ENCODE measurements around the gene LACRT.

GRCh38 chr12:54634795-54635194 lies at the start of gene LACRT:
- TF ChIP-seq CTCF (IDR thresholded peaks at IDR 0.05; ENCODE audit: extremely low read depth in 1 of 2, insufficient read depth in 1 of 2, low read depth in 1 of 2, low read length in 2 of 2) (no peak), EZH2 (IDR thresholded peaks at IDR 0.05; ENCODE audit: borderline replicate concordance, low read depth, low read length, severe bottlenecking) (no peak), POLR2AphosphoS5 (IDR thresholded peaks at IDR 0.05; ENCODE audit: insufficient read depth, low read depth, low read length) (no peak), POLR2A (IDR thresholded peaks at IDR 0.05; ENCODE audit: low read depth, low read length) (no peak), MAX (IDR thresholded peaks at IDR 0.05; ENCODE audit: insufficient read depth, insufficient read length) (no peak), MYC (IDR thresholded peaks at IDR 0.05; ENCODE audit: low read depth, low read length) (no peak)

Measured in endothelial cell of umbilical vein (primary cell).